T-helper 2 cell treated with Interferon-gamma antibody and Interleukin-4, amounts not matched to agents 5 μg/mL and 100 μg/mL, for 36 hours (primary cell): ENCODE results near the gene SLC19A1.

ENCODE experiments used
- DNase-seq: peaks from one replicate; pipeline ENCODE4 v3.0.0; 2021; ENCODE audit warnings: low spot score
- H3K27ac Mint-ChIP-seq: one replicate; pipeline ENCODE4 v1.8.0; 2021; ENCODE audit warnings: mild to moderate bottlenecking, mixed read lengths
- H3K27me3 Mint-ChIP-seq: one replicate; pipeline ENCODE4 v1.8.0; 2021; ENCODE audit warnings: low read depth, mixed read lengths
- H3K36me3 Mint-ChIP-seq: one replicate; pipeline ENCODE4 v1.8.0; 2021; ENCODE audit warnings: low read depth, mixed read lengths
- H3K4me1 Mint-ChIP-seq: one replicate; pipeline ENCODE4 v1.8.0; 2021; ENCODE audit warnings: low read depth, mixed read lengths
- H3K4me3 Mint-ChIP-seq: one replicate; pipeline ENCODE4 v1.8.0; 2022; ENCODE audit warnings: mild to moderate bottlenecking, moderate library complexity, mixed read lengths
- H3K9me3 Mint-ChIP-seq: one replicate; pipeline ENCODE4 v1.8.0; 2021; ENCODE audit warnings: mixed read lengths

The SLC19A1 gene

DNA sequence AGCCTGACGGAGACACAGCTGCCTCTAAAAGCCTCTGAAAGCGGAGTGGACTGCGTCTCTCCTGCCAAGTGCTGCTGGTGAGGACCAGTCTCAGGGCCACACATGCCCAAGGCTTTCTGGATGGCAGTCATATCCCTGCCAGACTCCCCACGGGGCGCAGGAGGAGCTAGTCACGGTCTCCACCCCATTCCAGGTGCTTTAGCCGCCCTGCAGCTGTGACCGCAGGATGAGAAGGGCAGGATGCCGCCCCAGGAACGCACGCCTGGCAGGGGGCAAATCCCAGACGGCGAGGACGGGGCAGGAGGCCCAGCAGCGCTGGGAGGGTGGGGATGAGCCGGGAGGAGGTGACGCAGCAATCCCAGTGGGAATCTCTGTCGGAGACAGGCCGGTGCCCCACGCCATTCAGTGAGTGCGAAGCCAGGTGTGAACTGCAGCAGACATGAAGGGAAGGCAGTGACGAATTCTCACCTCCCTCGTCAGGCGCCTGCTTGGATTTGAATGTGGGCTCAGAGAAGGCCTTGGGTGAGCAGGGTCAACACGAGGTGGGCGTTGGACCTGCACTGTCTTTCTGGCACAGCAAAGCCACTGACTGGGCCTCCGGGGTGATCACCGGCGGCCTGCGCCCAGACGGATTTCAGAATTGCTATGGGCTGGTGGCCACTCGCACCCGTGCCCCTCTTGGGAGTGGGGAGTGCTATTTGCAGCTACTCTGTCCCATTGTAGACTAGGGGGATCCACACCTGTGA, 38.5 kb upstream of the SLC19A1 start:
- H3K27me3 Mint-ChIP-seq, result peaks cover 2% of the 10 kb centered on the region
- peaks cover 8% of the 10 kb centered on the region for H3K9me3 Mint-ChIP-seq
- H3K4me1 Mint-ChIP-seq, result no peaks in the 10 kb centered on the region
- H3K36me3 Mint-ChIP-seq, result peaks cover 1% of the 10 kb centered on the region
- H3K4me3 Mint-ChIP-seq, result no peak overlapping the region
- DNase-seq, result no peak
- no peak overlapping the region for H3K27ac Mint-ChIP-seq

DNA sequence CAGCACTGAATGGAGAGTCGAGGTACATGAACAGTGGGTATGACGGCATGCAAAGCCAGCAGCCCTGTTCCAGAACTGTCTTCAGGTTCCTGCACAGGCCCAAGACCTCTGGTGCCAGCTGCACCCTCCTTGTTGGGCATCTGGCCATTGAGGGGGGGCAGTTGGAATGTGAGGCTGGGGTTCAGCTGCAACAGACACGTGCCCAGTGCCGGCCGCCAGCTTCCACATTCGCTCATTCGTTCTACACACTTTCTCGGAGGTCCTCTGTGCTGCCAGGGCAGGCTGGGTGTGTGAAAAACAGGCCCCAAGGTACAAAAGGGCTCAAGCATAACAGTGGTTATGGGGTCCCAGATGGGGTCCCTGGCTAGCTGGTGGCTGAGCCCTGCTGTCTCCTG, 37.9 kb upstream of the SLC19A1 start:
- peaks cover 1% of the 10 kb centered on the region for H3K36me3 Mint-ChIP-seq
- peaks cover 8% of the 10 kb centered on the region for H3K9me3 Mint-ChIP-seq
- no peak overlapping the region for H3K27ac Mint-ChIP-seq
- H3K4me1 Mint-ChIP-seq, result no peaks in the 10 kb centered on the region
- peaks cover 2% of the 10 kb centered on the region for H3K27me3 Mint-ChIP-seq
- H3K4me3 Mint-ChIP-seq, result no peak overlapping the region
- DNase-seq, result no peak

- DNase-seq, result no peak
- Mint-ChIP-seq H3K4me1 (no peaks in the 10 kb centered on the region), H3K27me3 (peaks cover 2% of the 10 kb centered on the region), H3K27ac (no peak overlapping the region), H3K36me3 (no peaks in the 10 kb centered on the region), H3K4me3 (no peak overlapping the region), H3K9me3 (peaks cover 8% of the 10 kb centered on the region)
These were observed 37.3 kb upstream of the SLC19A1 start for GRCh38 chr21:45579383-45580180.

DNA sequence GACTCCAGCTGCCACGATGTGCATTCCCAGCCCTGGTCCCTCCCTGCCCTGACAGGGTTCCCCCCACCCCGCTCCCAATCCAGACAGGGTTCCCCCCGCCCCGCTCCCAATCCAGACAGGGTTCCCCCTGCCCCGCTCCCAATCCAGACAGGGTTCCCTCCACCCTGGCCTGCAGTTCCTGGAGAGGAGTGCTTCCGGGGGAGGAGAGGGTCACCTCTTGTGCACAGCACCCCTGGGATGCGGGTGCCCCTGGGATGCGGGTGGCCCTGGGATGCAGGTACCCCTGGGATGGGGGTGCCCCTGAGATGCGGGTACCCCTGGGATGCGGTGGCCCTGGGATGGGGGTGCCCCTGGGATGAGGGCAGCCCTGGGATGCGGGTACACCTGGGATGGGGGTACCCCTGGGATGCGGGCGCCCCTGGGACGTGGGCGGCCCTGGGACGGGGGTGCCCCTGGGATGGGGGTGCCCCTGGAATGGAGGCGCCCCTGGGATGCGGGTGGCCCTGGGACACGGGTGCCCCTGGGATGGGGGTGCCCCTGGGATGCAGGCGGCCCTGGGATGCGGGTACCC, 36.7 kb upstream of the SLC19A1 start:
- Mint-ChIP-seq H3K36me3 (no peaks in the 10 kb centered on the region), H3K27ac (no peak overlapping the region), H3K4me1 (no peaks in the 10 kb centered on the region), H3K9me3 (peaks cover 8% of the 10 kb centered on the region), H3K27me3 (peaks cover 2% of the 10 kb centered on the region), H3K4me3 (no peak overlapping the region)
- DNase-seq, result no peak

- DNase-seq, result no peak
- Mint-ChIP-seq H3K27me3 (peaks cover 2% of the 10 kb centered on the region), H3K4me1 (peaks cover 2% of the 10 kb centered on the region), H3K9me3 (peaks cover 5% of the 10 kb centered on the region), H3K4me3 (no peak overlapping the region), H3K27ac (no peak overlapping the region), H3K36me3 (no peaks in the 10 kb centered on the region)
These were observed 36.0 kb upstream of the SLC19A1 start for GRCh38 chr21:45578176-45578801.

- H3K27me3 Mint-ChIP-seq, result no peaks in the 10 kb centered on the region
- no peaks in the 10 kb centered on the region for H3K36me3 Mint-ChIP-seq
- no peak overlapping the region for H3K4me3 Mint-ChIP-seq
- H3K27ac Mint-ChIP-seq, result no peak overlapping the region
- no peak for DNase-seq
- H3K4me1 Mint-ChIP-seq, result peaks cover 2% of the 10 kb centered on the region
- peaks cover under 1% of the 10 kb centered on the region for H3K9me3 Mint-ChIP-seq
These were observed 35.5 kb upstream of the SLC19A1 start for GRCh38 chr21:45577801-45578175.

GRCh38 chr21:45576838-45577737, 34.8 kb upstream of the SLC19A1 start:
- Mint-ChIP-seq H3K36me3 (no peaks in the 10 kb centered on the region), H3K27me3 (no peaks in the 10 kb centered on the region), H3K9me3 (no peaks in the 10 kb centered on the region), H3K27ac (no peak overlapping the region), H3K4me3 (no peak overlapping the region), H3K4me1 (peaks cover 2% of the 10 kb centered on the region)
- DNase-seq, result no peak

- H3K4me1 Mint-ChIP-seq, result peaks cover 2% of the 10 kb centered on the region
- no peak overlapping the region for H3K4me3 Mint-ChIP-seq
- no peak for DNase-seq
- H3K36me3 Mint-ChIP-seq, result no peaks in the 10 kb centered on the region
- no peak overlapping the region for H3K27ac Mint-ChIP-seq
- H3K27me3 Mint-ChIP-seq, result peaks cover 2% of the 10 kb centered on the region
- no peaks in the 10 kb centered on the region for H3K9me3 Mint-ChIP-seq
These were observed 34.0 kb upstream of the SLC19A1 start for GRCh38 chr21:45575993-45576837.

DNA sequence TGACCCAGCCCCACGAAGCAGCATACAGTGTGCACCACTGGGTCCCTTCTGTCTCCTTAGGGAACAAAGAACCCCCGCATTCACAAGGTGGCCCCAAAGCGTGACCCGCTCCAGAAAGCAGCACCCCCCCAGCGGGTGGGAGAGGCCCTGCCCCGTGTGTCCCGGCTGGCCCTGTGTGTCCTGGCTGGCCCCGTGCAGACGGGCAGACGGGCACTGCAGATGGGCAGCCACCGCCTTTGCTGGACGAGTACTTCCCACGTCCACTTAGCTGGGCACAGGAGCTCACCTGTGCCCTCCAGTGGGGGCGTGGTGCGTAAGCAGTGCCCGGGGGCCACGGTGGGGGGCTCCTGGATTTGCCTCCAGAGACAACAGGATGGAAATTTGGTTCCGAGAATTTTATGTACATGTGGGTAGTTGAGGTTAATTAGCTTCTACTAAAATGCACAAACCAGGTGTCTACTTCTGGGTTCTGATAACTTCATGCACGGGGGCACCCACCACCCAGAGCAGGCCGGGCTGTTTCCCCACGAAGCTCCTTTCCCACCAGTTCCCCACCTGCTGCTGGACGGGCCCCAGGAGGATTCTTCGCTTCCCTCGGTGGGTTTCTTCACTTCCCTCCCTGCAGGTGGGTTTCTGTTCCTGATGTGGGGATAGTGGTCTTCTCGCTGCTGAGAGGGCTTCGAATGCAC, 33.2 kb upstream of the SLC19A1 start:
- no peaks in the 10 kb centered on the region for H3K36me3 Mint-ChIP-seq
- H3K27me3 Mint-ChIP-seq, result peaks cover 2% of the 10 kb centered on the region
- no peaks in the 10 kb centered on the region for H3K9me3 Mint-ChIP-seq
- H3K4me1 Mint-ChIP-seq, result peaks cover 2% of the 10 kb centered on the region
- H3K4me3 Mint-ChIP-seq, result no peak overlapping the region
- H3K27ac Mint-ChIP-seq, result no peak overlapping the region
- no peak for DNase-seq

GRCh38 chr21:45574691-45575090, 32.5 kb upstream of the SLC19A1 start:
- Mint-ChIP-seq H3K27ac (no peak overlapping the region), H3K4me1 (peaks cover 2% of the 10 kb centered on the region), H3K36me3 (no peaks in the 10 kb centered on the region), H3K9me3 (no peaks in the 10 kb centered on the region), H3K4me3 (no peak overlapping the region), H3K27me3 (peaks cover 2% of the 10 kb centered on the region)
- DNase-seq, result no peak

GRCh38 chr21:45574081-45574501, 31.9 kb upstream of the SLC19A1 start:
- no peaks in the 10 kb centered on the region for H3K9me3 Mint-ChIP-seq
- H3K27ac Mint-ChIP-seq, result no peak overlapping the region
- no peaks in the 10 kb centered on the region for H3K36me3 Mint-ChIP-seq
- H3K4me3 Mint-ChIP-seq, result no peak overlapping the region
- H3K27me3 Mint-ChIP-seq, result peaks cover 3% of the 10 kb centered on the region
- no peak for DNase-seq
- H3K4me1 Mint-ChIP-seq, result peaks cover 2% of the 10 kb centered on the region

DNA sequence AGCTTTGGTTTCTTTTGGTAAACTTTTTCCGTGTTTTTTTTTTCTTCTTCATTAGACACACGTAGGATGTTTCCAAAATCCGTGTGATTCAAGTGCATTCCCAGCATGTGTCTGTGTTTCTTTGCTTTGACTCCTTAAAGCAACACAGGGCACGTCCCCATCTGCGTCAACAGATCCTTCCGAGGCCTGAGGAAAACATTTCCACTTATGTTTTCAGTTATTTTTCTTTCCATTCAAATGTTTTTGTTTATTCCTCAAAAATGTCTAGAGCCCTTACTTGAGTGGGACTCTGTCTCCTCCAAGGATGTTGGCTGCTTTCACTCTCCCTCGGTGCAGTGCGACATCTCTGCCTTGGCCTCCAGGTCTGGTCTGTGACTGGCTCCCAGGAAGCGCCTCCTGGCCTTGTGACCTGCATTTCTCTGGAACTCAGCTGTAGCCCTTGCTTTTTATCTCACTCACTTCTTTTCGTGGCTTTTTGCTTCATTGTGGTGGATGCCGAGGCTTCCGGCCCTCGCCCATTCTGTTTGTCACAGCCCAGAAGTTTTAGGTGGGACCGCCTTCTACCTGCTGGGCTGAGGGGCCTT, 31.3 kb upstream of the SLC19A1 start:
- H3K9me3 Mint-ChIP-seq, result no peaks in the 10 kb centered on the region
- no peaks in the 10 kb centered on the region for H3K36me3 Mint-ChIP-seq
- DNase-seq, result no peak
- H3K4me3 Mint-ChIP-seq, result no peak overlapping the region
- H3K27me3 Mint-ChIP-seq, result peaks cover 8% of the 10 kb centered on the region
- peaks cover 2% of the 10 kb centered on the region for H3K4me1 Mint-ChIP-seq
- no peak overlapping the region for H3K27ac Mint-ChIP-seq
